Stimulated activated CD8-positive, alpha-beta memory T cell treated with anti-CD3 and anti-CD28 coated beads, Interleukin-2, amount 100 ng/mL, for 1 hour (primary cell): ENCODE data around the gene POLE.

ENCODE experiments used
- DNase-seq, 2 donors: peaks; one replicate each; pipeline ENCODE4 v3.0.0-alpha.2; 2020; ENCODE audit warnings: low read depth in 2 of 2

Gene POLE

GRCh38 chr12:132657004-132657727, 30.0 kb downstream of the POLE start:
- DNase-seq: no peak

GRCh38 chr12:132653567-132654290, 33.4 kb downstream of the POLE start:
- DNase-seq: no peak

GRCh38 chr12:132651444-132652100, 35.6 kb downstream of the POLE start:
- no peak for DNase-seq

- DNase-seq: no peak
Observed at GRCh38 chr12:132649226-132649945, 37.8 kb downstream of the POLE start.

- no peak for DNase-seq
Observed at GRCh38 chr12:132648616-132649225, 38.4 kb downstream of the POLE start.

- no peak for DNase-seq
Observed at GRCh38 chr12:132647858-132648257, 39.3 kb downstream of the POLE start.

GRCh38 chr12:132646850-132647249, 40.3 kb downstream of the POLE start:
- no peak for DNase-seq

GRCh38 chr12:132642846-132643835, 44.0 kb downstream of the POLE start:
- no peak for DNase-seq

- DNase-seq: no peak
Observed at GRCh38 chr12:132641811-132642650, 45.1 kb downstream of the POLE start.

- no peak for DNase-seq
Observed at GRCh38 chr12:132640936-132641335, 46.2 kb downstream of the POLE start.

- no peak for DNase-seq
Observed at GRCh38 chr12:132639956-132640520, 47.1 kb downstream of the POLE start.

- no peak for DNase-seq
Observed at GRCh38 chr12:132638541-132639408, 48.4 kb downstream of the POLE start.

- no peak for DNase-seq
Observed at GRCh38 chr12:132637811-132638210, 49.3 kb downstream of the POLE start.

GRCh38 chr12:132635076-132635955, 51.8 kb downstream of the POLE start:
- no peak for DNase-seq

- DNase-seq: no peak
Observed at GRCh38 chr12:132634411-132634990, 52.6 kb downstream of the POLE start.

- no peak for DNase-seq
Observed at GRCh38 chr12:132633901-132634300, 53.2 kb downstream of the POLE start.

GRCh38 chr12:132633398-132633797, 53.7 kb downstream of the POLE start:
- no peak for DNase-seq
